ENCODE measurements around the gene ZC3H7B. TPM values are rescaled to one million over a fixed set of nuclear protein-coding genes. Genes with fewer than 3 reads are reported as not detected.

The ZC3H7B gene
- polyA plus RNA-seq, 3 donors = 0.31 to 15.7 (median 0.49) TPM

DNA sequence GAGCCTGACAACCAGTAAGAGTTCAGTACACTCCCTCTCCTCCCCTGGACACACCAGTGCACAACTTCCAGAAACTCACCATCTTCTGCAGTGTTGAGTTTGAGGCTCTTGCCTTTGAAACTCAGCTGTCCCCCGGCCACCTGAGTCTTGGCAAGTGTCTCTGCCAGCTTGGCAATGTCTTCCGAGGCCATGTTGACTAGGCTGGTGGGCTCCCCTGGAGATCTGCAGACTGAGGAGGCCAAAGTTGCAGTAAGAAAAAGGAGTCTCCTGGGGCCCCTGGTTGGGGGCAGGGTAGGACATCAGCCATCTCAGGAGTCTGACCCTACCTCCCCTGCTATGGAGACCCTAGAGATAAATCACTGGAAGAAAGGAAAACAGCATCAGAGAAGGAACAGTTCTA is 20.5 kb upstream of the ZC3H7B start:
- Mint-ChIP-seq H3K27ac (peak overlapping the region in 4 of 7 donors; percentile 29 to 55 (median 34)), H3K36me3 (peaks cover 45 to 75% of the 10 kb centered on the region in 2 donors), H3K4me3 (no peak overlapping the region), H3K9me3 (peaks cover 0 to 2% (median 0%) of the 10 kb centered on the region in 7 donors), H3K4me1 (peaks cover 11% of the 10 kb centered on the region), H3K27me3 (ENCODE audit: low read depth in 3 of 3) (peaks cover 0 to 2% (median 0%) of the 10 kb centered on the region in 3 donors)
- peaks cover 8 to 14% of the 10 kb centered on the region in 2 donors for H3K4me1 ChIP-seq (ENCODE audit: control insufficient read depth in 1 of 2, insufficient read depth in 2 of 2, low read length in 2 of 2)
- H3K79me2 ChIP-seq (ENCODE audit: insufficient read depth, low read length) = peaks cover 84% of the 10 kb centered on the region
- no peak overlapping the region for H3K9ac ChIP-seq (ENCODE audit: insufficient read depth, low read length, poor library complexity, severe bottlenecking)
- H3K27ac ChIP-seq (ENCODE audit: low read depth in 1 of 2, low read length in 2 of 2) = peak overlapping the region in 1 of 2 donors; percentile 33
- peaks cover 10% of the 10 kb centered on the region for H4K20me1 ChIP-seq (ENCODE audit: insufficient read depth, low read length)
- H3K36me3 ChIP-seq (replicated peaks in 1 of 2; ENCODE audit: control insufficient read depth in 1 of 2, insufficient read depth in 2 of 2, low read length in 2 of 2) = peaks cover 38 to 66% of the 10 kb centered on the region in 2 donors
- H3K4me2 ChIP-seq (replicated peaks; ENCODE audit: extremely low read depth, low read length, poor library complexity, severe bottlenecking) = no peak overlapping the region
- no peak for DNase-seq
- WGBS (ENCODE audit: insufficient coverage) = 100% methylated on average over 1 of the region's 2 CpGs
- intact Hi-C loops (cut with micrococcal nuclease) = loop anchor here in 1 of 2 donors (10.0 kb wide), 2 partner anchors 76 to 1236 kb away; partner anchors contain the start of gene L3MBTL2
- no peak overlapping the region for H3K4me3 ChIP-seq (replicated peaks in 1 of 3; ENCODE audit: low read depth in 2 of 3, low read length in 3 of 3)
- no peak for TF ChIP-seq CTCF (IDR thresholded peaks at IDR 0.05)
- no peak overlapping the region for H2AFZ ChIP-seq (ENCODE audit: insufficient read depth, low read depth, low read length, poor library complexity, severe bottlenecking)
- no peaks in the 10 kb centered on the region for H3K27me3 ChIP-seq (ENCODE audit: control insufficient read depth in 2 of 2, insufficient read depth in 2 of 2, low read length in 2 of 2)
- no peaks in the 10 kb centered on the region for H3K9me3 ChIP-seq (replicated peaks in 1 of 2; ENCODE audit: control insufficient read depth in 1 of 2, insufficient read depth in 1 of 2, low read length in 2 of 2)

DNA sequence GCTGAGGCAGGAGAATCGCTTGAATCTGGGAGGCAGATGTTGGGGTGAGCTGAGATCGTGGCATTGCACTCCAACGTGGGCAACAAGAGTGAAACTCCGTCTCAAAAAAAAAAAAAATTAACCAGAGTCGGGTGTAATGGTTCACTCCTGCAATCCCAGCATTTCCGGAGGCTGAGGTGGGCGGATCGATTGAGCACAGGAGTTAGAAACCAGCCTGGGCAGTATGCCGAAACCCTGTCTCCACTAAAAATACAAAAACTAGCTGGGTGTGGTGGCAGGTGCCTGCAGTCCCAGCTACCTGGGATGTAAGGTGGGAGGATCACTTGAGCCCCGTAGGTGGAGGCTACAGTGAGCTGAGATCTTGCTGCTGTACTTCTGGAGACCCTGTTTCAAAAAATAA is 16.9 kb upstream of the ZC3H7B start:
- peaks cover 10% of the 10 kb centered on the region for H4K20me1 ChIP-seq (ENCODE audit: insufficient read depth, low read length)
- peaks cover 25 to 33% of the 10 kb centered on the region in 2 donors for H3K4me1 ChIP-seq (ENCODE audit: control insufficient read depth in 1 of 2, insufficient read depth in 2 of 2, low read length in 2 of 2)
- peaks cover 63% of the 10 kb centered on the region for H3K79me2 ChIP-seq (ENCODE audit: insufficient read depth, low read length)
- H3K9ac ChIP-seq (ENCODE audit: insufficient read depth, low read length, poor library complexity, severe bottlenecking) = no peak overlapping the region
- H3K27me3 ChIP-seq (ENCODE audit: control insufficient read depth in 2 of 2, insufficient read depth in 2 of 2, low read length in 2 of 2) = no peaks in the 10 kb centered on the region
- Mint-ChIP-seq H3K36me3 (peaks cover 27 to 39% of the 10 kb centered on the region in 2 donors), H3K4me1 (peaks cover 32% of the 10 kb centered on the region), H3K4me3 (no peak overlapping the region), H3K27me3 (ENCODE audit: low read depth in 3 of 3) (peaks cover 0 to 2% (median 0%) of the 10 kb centered on the region in 3 donors), H3K9me3 (no peaks in the 10 kb centered on the region), H3K27ac (peak overlapping the region in 4 of 7 donors; percentile 21 to 90 (median 76))
- no peak for TF ChIP-seq CTCF (IDR thresholded peaks at IDR 0.05)
- no peak for DNase-seq
- intact Hi-C loops (cut with micrococcal nuclease) = loop anchor here in 1 of 2 donors (10.0 kb wide), 2 partner anchors 80 to 1240 kb away; partner anchors contain the start of gene L3MBTL2
- WGBS (ENCODE audit: insufficient coverage) = 100% methylated on average over 3 of the region's 10 CpGs
- no peak overlapping the region for H3K4me3 ChIP-seq (replicated peaks in 1 of 3; ENCODE audit: low read depth in 2 of 3, low read length in 3 of 3)
- H2AFZ ChIP-seq (ENCODE audit: insufficient read depth, low read depth, low read length, poor library complexity, severe bottlenecking) = no peak overlapping the region
- H3K4me2 ChIP-seq (replicated peaks; ENCODE audit: extremely low read depth, low read length, poor library complexity, severe bottlenecking) = peak overlapping the region; percentile 100
- no peaks in the 10 kb centered on the region for H3K9me3 ChIP-seq (replicated peaks in 1 of 2; ENCODE audit: control insufficient read depth in 1 of 2, insufficient read depth in 1 of 2, low read length in 2 of 2)
- peaks cover 21 to 32% of the 10 kb centered on the region in 2 donors for H3K36me3 ChIP-seq (replicated peaks in 1 of 2; ENCODE audit: control insufficient read depth in 1 of 2, insufficient read depth in 2 of 2, low read length in 2 of 2)
- peak overlapping the region in 1 of 2 donors; percentile 97 for H3K27ac ChIP-seq (ENCODE audit: low read depth in 1 of 2, low read length in 2 of 2)

Data from CD14-positive monocyte (primary cell).